Stimulated activated CD4-positive, alpha-beta T cell treated with anti-CD3 and anti-CD28 coated beads, Interleukin-1b, Interleukin-23, amount 100 ng/mL, for 48 hours (primary cell): Measurements from ENCODE around the gene GPR3.

ENCODE experiments used
- DNase-seq: peaks from one replicate; pipeline ENCODE4 v3.0.0-alpha.2; 2020

Gene GPR3, protein sequence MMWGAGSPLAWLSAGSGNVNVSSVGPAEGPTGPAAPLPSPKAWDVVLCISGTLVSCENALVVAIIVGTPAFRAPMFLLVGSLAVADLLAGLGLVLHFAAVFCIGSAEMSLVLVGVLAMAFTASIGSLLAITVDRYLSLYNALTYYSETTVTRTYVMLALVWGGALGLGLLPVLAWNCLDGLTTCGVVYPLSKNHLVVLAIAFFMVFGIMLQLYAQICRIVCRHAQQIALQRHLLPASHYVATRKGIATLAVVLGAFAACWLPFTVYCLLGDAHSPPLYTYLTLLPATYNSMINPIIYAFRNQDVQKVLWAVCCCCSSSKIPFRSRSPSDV

GRCh38 chr1:27392096-27392777 is at the start of gene GPR3:
TSS of gene GPR3 (plus strand) at chr1:27392622. CDS start at chr1:27393799, 1,177 bp downstream.
- DNase-seq: peak; percentile 94

- DNase-seq: peak; percentile 57
Measured at GRCh38 chr1:27342778-27343638, 49.4 kb upstream of the GPR3 start.

- no peak for DNase-seq
Measured at GRCh38 chr1:27343639-27344025, 48.8 kb upstream of the GPR3 start.

DNA sequence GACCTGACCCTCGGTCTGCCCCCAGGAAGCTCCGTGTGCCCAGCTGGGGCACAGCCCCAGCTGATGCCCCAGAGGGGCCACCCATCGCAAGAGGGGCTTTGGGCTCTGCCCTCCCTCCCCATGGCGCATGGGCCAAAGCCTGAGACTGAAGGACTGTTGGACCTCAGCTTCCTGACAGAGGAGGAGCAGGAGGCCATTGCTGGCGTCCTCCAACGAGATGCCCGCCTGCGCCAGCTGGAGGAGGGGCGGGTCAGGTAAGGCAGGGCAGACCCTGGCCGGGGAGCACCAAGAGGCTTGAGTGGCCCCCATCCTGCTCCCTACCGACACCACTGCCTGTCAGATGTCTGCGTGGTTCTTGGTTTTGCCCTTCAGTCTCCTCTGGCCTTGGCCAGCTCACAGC is 47.1 kb upstream of the GPR3 start:
- DNase-seq: no peak

DNA sequence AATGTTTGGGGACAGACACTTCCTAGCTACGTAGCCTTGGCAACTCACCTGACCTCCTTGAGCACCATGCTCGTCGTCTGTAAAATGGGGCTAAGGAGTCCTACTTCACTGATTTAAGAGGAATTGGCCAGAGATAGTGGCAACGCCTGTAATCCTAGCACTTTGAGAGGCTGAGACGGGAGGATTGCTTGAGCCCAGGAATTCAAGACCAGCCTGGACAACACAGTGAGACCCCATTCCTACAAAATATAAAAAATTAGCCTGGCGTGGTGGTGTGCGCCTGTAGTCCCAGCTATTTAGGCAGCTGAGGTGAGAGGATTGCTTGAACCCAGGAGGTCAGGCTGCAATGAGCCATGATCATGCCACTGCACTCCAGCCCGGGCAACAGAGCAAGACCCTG is 46.1 kb upstream of the GPR3 start:
- no peak for DNase-seq

DNA sequence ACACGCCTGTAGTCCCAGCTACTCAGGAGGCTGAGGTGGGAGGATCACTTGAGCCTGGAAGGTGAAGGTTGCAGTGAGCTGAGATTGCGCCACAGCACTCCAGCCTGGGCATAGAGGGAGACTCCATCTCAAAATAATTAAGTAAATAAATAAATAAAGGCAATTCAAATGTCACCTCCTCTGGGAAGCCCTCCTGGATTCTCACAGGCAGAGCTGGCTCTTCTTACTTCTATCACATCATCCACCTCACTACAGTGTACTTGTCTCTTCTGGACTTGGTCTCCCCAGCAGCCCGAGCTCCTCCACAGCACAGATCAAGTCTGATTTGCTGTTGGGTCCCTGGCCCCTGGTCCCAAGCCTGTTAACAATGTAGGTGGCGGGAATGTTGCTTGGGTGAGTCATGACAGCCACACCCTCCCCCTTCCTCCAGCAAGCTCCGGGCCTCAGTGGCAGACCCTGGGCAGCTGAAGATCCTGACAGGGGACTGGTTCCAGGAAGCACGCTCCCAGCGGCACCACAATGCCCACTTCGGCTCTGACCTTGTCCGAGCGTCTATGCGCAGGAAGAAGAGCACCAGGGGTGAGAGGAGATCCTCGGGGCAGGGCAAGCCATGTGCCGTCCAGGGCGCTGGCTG is 45.3 kb upstream of the GPR3 start:
- no peak for DNase-seq

DNA sequence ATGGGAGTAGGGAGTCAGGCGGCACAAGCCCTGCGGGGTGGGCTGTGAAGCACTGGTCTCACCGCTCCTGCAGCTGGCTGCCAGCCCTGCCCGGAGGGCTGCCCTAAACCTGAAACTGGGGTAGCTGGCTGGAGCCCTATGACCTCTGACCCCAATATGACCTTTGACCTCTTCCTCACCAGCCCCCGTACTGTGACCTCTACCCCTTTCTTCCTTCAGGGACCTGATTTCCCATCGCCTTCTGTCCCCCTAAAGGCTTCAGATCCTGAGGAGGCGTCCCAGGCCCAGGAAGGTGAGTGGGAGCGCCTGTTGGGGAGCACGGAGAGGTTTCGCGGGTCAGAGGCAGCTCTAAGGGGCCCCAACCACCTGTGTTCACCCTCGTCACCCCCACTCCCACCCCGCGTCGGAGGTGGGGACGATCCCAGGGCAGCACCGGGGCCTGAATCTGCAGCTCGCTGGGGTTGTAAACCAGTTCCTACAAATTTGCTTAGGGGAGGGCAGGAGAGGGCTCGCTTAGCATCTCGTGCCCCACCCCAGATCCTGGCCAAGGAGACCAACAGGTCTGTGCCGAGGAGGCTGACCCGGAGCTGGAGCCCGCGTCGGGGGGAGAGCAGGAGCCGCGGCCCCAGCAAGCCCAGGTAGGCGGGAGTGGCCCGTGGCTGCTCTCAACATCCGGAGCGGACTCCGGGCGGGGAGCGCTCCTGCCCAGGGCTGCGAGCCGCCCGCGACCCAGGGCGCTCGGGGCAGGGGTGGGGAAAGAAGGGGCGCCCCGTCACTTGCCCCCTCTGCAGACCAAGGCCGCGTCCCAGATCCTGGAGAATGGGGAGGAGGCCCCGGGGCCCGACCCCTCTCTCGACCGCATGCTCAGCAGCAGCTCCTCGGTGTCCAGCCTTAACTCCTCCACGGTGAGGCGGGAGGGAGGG is 43.3 kb upstream of the GPR3 start:
- DNase-seq: no peak

DNA sequence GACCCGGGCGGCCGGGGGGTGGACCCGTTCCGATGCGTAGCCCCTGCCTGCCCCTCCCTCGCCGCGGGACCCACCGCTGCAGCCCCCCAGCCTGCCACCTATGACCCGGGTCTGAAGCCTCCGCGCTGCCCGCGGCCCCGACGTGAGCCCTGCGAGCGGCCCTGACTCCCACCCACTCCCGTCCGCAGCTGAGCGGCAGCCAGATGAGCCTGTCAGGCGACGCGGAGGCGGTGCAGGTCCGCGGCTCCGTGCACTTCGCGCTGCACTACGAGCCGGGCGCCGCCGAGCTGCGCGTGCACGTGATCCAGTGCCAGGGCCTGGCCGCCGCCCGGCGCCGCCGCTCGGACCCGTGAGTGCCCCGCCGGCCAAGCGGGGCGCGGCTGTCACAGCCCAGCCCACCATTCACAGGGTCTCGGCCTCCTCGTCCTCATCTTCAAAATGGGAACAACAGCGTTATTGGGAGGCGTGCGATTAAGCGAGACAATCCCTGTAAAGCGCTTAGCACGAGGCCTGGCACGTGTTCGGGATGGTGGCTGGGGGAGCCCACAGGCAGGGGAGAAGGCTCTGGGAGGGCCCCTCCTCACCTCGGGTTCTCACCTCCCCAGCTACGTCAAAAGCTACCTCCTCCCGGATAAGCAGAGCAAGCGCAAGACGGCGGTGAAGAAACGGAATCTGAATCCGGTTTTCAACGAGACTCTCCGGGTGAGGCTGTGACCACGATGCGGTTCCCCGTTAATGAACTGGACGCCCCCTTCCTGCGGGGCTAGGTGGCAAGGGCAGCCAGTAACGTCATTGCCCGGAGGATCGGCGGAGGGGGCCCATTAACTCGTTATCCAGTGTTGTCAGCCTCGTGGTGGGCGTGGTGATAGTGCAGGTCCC is 42.4 kb upstream of the GPR3 start:
- no peak for DNase-seq

DNA sequence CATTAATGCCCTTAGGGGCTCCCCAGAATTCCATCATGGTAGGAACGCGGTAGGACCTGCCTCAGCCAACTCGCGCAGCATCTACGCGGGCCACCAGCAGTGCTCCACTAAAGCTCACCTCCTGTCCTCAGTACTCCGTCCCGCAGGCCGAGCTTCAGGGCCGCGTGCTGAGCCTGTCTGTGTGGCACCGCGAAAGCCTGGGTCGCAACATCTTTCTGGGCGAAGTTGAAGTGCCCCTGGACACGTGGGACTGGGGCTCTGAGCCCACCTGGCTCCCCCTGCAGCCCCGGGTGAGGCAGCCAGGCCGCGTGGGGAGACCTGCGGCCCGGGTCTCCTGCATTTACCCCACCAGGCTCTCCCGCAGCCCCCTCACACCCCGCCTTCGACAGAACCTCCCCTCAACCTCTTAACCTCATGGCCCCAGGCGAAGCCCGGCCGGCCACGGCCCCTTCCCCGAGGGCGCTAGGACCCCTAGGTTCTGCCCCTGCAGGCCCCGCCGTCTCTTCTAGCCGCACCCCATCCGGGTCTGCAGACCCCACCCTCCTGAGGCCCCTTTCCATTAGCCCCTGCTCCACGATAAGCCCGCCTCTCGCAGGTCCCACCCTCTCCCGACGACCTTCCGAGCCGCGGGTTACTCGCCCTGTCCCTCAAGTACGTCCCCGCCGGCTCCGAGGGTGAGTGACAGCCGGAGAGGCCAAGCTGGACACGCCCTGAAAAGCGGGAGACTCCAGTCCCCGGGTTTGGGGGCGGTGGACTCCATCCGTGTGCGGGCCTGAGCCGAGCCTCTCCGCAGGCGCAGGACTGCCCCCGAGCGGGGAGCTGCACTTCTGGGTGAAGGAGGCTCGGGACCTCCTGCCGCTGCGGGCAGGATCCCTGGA is 41.5 kb upstream of the GPR3 start:
- DNase-seq: no peak

DNA sequence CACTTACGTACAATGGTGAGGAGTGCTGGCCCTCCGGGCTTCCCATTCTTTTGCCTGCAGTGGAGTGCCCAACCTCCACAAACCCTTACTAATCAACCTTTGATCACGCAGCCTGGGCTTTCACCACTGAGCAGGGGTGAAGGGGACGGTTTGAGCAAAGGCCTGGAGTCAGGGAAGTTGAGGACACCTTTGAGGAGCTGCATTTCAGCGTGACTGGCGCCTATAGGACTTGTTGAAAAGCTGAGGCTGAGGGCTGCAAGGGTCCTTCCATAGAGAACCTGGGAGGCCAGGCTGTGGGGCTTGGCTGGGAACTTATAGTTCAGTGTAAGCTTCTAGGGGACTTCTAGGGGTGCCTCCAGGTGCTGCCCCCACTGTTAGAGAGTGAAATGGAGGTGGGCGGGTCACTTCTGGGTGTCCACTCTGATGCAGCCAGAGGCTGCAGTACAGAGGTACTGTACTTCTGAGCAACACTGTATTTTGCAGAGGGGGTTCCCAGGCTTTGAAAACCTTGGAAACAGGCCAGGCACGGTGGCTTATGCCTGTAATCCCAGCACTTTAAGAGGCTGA is 40.8 kb upstream of the GPR3 start:
- no peak for DNase-seq

DNA sequence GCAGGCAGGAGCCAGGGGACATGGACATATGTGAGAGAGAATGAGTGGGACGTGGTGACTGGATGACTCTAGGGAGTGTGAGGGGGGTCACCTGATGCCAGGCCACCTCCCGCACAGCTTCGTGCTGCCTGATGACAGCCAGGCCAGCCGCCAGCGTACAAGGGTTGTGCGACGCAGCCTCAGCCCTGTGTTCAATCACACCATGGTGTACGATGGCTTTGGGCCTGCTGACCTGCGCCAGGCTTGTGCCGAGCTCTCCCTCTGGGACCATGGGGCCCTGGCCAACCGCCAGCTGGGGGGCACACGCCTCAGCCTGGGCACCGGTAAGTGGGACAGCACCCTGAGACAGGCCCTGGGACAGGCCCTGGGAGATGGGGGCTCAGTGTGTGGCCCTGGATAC is 39.3 kb upstream of the GPR3 start:
- DNase-seq: no peak

GRCh38 chr1:27353629-27354028 is 38.8 kb upstream of the GPR3 start:
- no peak for DNase-seq

DNA sequence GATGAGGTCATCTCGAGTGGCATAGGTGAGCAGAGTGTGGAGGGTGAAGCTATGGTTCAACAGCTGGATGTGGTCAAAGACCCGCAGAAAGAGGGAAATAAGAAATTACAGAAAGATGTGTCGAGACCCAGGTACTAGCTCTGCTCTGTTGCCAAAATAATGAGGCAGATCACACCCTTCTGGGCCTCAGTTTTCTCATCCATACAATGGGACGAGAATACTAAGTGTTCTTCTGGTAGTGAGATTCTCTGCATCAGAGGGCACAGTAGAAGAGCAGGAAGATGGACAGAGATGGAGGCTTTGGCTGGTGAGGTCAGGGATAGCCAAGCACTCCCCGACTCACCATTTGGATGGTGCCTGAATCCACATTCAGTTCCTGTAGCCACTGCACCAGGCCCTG is 36.7 kb upstream of the GPR3 start:
- no peak for DNase-seq

DNA sequence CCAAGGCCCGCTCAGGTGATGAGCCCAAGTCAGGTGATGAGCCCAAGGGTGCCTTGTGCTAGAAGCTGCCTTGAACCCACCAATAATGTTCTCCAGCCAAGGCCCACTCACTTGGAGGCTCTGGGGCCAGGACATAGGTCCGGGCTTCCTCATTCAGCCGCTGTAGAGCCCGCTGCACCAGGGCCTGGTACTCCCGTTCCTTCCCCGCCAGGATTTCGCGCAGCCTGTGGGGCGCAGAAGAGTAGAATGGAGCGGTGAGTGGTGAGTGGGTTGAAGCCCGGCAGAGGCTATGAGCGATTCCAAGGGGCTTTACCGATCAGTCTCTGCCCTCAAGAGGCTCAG is 36.2 kb upstream of the GPR3 start:
- no peak for DNase-seq

DNA sequence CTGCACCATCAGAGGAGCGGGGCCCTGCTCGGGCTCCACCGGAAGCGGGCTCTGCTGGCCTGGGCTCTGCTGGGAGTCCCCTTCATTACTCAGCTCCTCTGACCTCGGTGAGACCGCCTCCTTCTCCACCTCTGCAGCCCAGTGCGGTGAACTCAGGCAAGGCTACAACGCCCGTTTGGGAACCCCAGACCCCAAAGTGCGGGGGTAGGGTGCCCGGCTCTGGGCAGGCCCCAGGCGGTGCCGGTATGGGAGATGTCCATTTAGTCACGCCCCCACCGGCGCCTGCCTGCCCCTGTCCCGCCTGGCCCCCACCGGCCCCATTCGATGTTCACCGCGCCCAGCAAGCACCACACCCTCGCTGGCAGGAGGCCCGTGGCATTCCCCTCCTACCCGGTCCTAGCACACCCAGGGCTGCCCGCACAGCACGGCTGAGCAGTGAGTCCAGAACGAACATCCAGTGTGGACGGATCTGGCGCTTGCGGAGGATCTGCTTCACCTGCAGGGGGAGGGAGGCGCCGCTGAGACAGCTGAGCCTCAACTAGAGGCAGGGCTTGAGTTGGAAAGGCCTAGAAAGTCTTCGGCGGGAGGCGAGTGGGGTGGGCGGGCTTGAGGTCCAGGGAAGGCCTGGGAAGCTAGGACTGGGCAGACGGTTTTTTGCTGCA is 35.7 kb upstream of the GPR3 start:
- peak; percentile 52 for DNase-seq

- peak; percentile 83 for DNase-seq
Measured at GRCh38 chr1:27357281-27358037, 35.0 kb upstream of the GPR3 start.

DNA sequence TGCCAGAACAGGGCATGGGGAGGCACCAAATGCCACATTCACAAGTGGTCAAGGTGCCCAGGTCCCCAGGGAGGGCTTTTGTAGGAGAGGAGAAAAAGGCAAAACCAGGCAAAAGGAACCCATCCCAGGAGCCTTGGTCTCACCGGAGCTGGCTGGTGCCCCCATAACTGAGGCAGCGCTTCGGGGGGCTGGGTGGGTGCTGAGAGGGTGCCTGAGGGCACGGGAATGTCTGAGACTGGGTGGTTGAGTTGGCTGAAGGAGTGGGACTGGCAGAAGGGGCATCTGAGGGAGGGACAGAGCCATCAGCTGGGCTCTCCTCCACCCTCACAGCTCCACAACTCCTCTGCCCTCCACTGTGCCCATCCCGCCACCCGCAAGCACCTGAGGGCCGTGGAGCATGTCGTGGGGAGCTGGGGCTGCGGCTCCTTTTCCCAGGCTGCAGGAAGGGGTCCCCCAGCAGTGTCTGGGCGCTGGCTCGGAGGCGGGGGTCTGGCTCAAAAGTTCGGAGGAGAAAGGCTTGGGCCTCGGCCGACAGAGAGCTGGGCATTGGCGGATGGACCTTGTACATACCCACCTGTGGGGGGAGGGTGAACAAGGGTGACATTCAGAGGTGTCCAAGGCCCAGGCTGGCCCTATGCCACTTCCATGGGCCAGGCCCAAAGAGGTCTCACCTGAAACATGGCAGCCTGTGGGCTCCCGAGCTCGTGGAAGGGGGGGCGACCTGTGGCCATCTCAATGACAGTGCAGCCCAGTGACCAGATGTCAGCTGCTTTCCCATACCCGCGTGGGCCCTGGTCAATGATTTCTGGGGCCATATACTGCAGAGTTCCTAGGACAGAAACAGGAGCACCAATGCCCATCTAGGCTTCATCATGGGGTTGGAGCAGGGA is 34.1 kb upstream of the GPR3 start:
- DNase-seq: no peak
